Immature natural killer cell (primary cell): ENCODE results near the gene PSMF1. TPM values are rescaled to one million over a fixed set of nuclear protein-coding genes. Genes with fewer than 3 reads are reported as not detected.

ENCODE experiments used
- DNase-seq, 3 donors: peaks; one replicate each; pipeline ENCODE4 v3.0.0; 2022; ENCODE audit warnings: mixed read lengths in 1 of 3
- H3K27ac Mint-ChIP-seq, 6 donors: one replicate each; pipeline ENCODE4 v1.8.0; 2020; ENCODE audit warnings: mixed read lengths in 6 of 6, mild to moderate bottlenecking in 5 of 6, inconsistent platforms in 4 of 6, moderate library complexity in 3 of 6
- H3K27me3 Mint-ChIP-seq, 3 donors: one replicate each; pipeline ENCODE4 v1.8.0; 2020 to 2021; ENCODE audit warnings: low read depth in 3 of 3, mild to moderate bottlenecking in 3 of 3, mixed read lengths in 3 of 3, moderate library complexity in 3 of 3, inconsistent platforms in 1 of 3
- H3K36me3 Mint-ChIP-seq, 3 donors: one replicate each; pipeline ENCODE4 v1.8.0; 2020; ENCODE audit warnings: mixed read lengths in 3 of 3, inconsistent platforms in 2 of 3, mild to moderate bottlenecking in 2 of 3
- H3K4me1 Mint-ChIP-seq, 2 donors: one replicate each; pipeline ENCODE4 v1.8.0; 2020; ENCODE audit warnings: inconsistent platforms in 2 of 2, mild to moderate bottlenecking in 2 of 2, mixed read lengths in 2 of 2, moderate library complexity in 1 of 2
- H3K4me3 Mint-ChIP-seq, 5 donors: one replicate each; pipeline ENCODE4 v1.8.0; 2020; ENCODE audit warnings: mild to moderate bottlenecking in 5 of 5, mixed read lengths in 5 of 5, inconsistent platforms in 3 of 5, moderate library complexity in 3 of 5
- H3K9me3 Mint-ChIP-seq, 6 donors: one replicate each; pipeline ENCODE4 v1.8.0; 2020; ENCODE audit warnings: mild to moderate bottlenecking in 6 of 6, mixed read lengths in 6 of 6, inconsistent platforms in 4 of 6, moderate library complexity in 3 of 6
- polyA plus RNA-seq, 3 donors: library from polyadenylated mRNA; unstranded; fragments of 300-500 nt; fragmentation: Illumina TruSeq; gene quantifications; one replicate each; pipeline ENCODE4 v1.2.3, GENCODE V29; 2021

Gene PSMF1
- polyA plus RNA-seq, 3 donors from 2014 or later = 87.6 to 172 (median 140) TPM

GRCh38 chr20:1191299-1191698 is 72.9 kb downstream of the PSMF1 start:
- H3K4me3 Mint-ChIP-seq = no peak overlapping the region
- peaks cover 0 to 3% (median 2%) of the 10 kb centered on the region in 3 donors for H3K27me3 Mint-ChIP-seq
- no peaks in the 10 kb centered on the region for H3K9me3 Mint-ChIP-seq
- DNase-seq = no peak
- H3K4me1 Mint-ChIP-seq = peaks cover 0 to under 1% of the 10 kb centered on the region in 2 donors
- H3K36me3 Mint-ChIP-seq = no peaks in the 10 kb centered on the region
- H3K27ac Mint-ChIP-seq = no peak overlapping the region

- no peaks in the 10 kb centered on the region for H3K36me3 Mint-ChIP-seq
- H3K9me3 Mint-ChIP-seq = no peaks in the 10 kb centered on the region
- H3K4me3 Mint-ChIP-seq = no peak overlapping the region
- no peak for DNase-seq
- H3K27ac Mint-ChIP-seq = no peak overlapping the region
- peaks cover 0 to under 1% (median under 1%) of the 10 kb centered on the region in 3 donors for H3K27me3 Mint-ChIP-seq
- no peaks in the 10 kb centered on the region for H3K4me1 Mint-ChIP-seq
These were observed 76.8 kb downstream of the PSMF1 start for GRCh38 chr20:1195226-1195625.

- H3K27me3 Mint-ChIP-seq = peaks cover 0 to 2% (median 0%) of the 10 kb centered on the region in 3 donors
- no peak for DNase-seq
- no peak overlapping the region for H3K27ac Mint-ChIP-seq
- H3K4me3 Mint-ChIP-seq = no peak overlapping the region
- no peaks in the 10 kb centered on the region for H3K36me3 Mint-ChIP-seq
- no peaks in the 10 kb centered on the region for H3K4me1 Mint-ChIP-seq
- H3K9me3 Mint-ChIP-seq = no peaks in the 10 kb centered on the region
These were observed 78.2 kb downstream of the PSMF1 start for GRCh38 chr20:1196634-1197033.

DNA sequence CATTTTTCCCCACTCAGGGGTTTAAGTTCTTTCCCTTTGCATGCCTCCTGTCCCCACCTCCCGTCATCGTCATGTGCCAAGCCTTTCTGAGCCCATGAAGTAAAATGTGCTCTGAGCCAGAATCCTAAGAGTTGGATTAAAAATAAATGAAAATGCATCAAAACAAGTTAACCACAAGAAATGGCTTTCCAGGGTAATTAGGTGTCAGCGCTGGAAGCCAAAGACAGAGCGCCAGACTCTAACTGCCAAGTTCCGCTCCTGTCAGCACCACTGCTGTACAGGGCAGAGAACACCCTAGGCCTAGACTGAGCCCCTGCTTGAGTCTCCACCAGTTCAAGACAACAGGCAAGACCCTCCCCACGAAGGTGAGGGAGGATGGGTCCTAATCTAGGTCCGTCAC is 79.4 kb downstream of the PSMF1 start:
- H3K27me3 Mint-ChIP-seq = peaks cover 0 to 2% (median 0%) of the 10 kb centered on the region in 3 donors
- no peak for DNase-seq
- no peaks in the 10 kb centered on the region for H3K4me1 Mint-ChIP-seq
- no peak overlapping the region for H3K4me3 Mint-ChIP-seq
- H3K36me3 Mint-ChIP-seq = no peaks in the 10 kb centered on the region
- no peak overlapping the region for H3K27ac Mint-ChIP-seq
- no peaks in the 10 kb centered on the region for H3K9me3 Mint-ChIP-seq

GRCh38 chr20:1198751-1199150 is 80.3 kb downstream of the PSMF1 start:
- H3K36me3 Mint-ChIP-seq = no peaks in the 10 kb centered on the region
- H3K4me3 Mint-ChIP-seq = no peak overlapping the region
- H3K4me1 Mint-ChIP-seq = no peaks in the 10 kb centered on the region
- no peak for DNase-seq
- no peaks in the 10 kb centered on the region for H3K9me3 Mint-ChIP-seq
- H3K27me3 Mint-ChIP-seq = peaks cover 0 to 2% (median 0%) of the 10 kb centered on the region in 3 donors
- no peak overlapping the region for H3K27ac Mint-ChIP-seq

- H3K9me3 Mint-ChIP-seq = no peaks in the 10 kb centered on the region
- H3K4me3 Mint-ChIP-seq = no peak overlapping the region
- no peaks in the 10 kb centered on the region for H3K4me1 Mint-ChIP-seq
- no peak for DNase-seq
- H3K27me3 Mint-ChIP-seq = peaks cover 0 to 2% (median under 1%) of the 10 kb centered on the region in 3 donors
- no peaks in the 10 kb centered on the region for H3K36me3 Mint-ChIP-seq
- no peak overlapping the region for H3K27ac Mint-ChIP-seq
These were observed 80.9 kb downstream of the PSMF1 start for GRCh38 chr20:1199212-1199873.

- no peak overlapping the region for H3K27ac Mint-ChIP-seq
- H3K9me3 Mint-ChIP-seq = no peaks in the 10 kb centered on the region
- H3K36me3 Mint-ChIP-seq = no peaks in the 10 kb centered on the region
- no peaks in the 10 kb centered on the region for H3K4me1 Mint-ChIP-seq
- peaks cover 0 to 2% (median 2%) of the 10 kb centered on the region in 3 donors for H3K27me3 Mint-ChIP-seq
- H3K4me3 Mint-ChIP-seq = no peak overlapping the region
- DNase-seq = no peak
These were observed 81.6 kb downstream of the PSMF1 start for GRCh38 chr20:1199964-1200363.

DNA sequence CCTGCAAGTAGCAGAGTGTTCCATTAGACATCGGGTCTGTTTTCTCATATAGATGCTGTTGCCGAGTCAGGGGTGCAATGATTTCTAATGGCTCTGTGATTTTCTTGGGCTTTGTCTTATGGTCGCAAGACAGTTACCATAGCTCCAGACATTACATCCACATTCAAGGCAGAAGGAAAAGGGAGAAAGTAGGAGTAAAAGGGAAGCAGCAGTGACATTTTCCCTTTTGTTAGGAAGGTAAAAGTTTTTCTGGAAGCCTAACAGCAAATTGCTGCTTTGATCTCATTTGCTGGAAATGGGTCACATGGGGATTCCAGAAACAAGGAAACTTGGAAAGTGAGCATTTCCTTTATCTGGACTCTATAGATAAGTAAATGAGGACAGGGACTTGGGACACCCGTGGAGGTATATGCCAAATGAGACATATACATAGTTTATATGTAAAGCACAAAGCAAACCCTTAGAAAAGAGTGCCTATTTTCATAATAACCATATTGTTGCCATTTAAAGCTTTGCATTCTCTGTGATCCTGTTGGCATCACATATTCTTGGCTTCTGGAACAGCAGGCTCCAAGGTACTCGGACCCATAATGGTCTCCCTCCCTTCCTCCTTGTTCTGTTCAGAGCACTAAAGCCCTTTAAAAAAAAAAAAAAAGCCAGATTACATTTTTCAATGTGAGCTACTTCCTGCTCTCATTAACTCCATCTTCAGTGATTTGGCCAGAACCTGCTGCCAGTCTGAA is 84.5 kb downstream of the PSMF1 start, which contains the start of gene C20orf202:
TSS of gene C20orf202 (plus strand) at position 693 of the 743 bp plus-strand sequence. CDS start 132 bp downstream, outside the sequence.
- H3K27ac Mint-ChIP-seq = no peak within 1 kb of the TSS
- H3K27me3 Mint-ChIP-seq = peaks cover 0 to 2% (median 2%) of the 10 kb centered on the region in 3 donors
- H3K36me3 Mint-ChIP-seq = no peaks in the 10 kb centered on the region
- H3K9me3 Mint-ChIP-seq = no peaks in the 10 kb centered on the region
- H3K4me1 Mint-ChIP-seq = no peaks in the 10 kb centered on the region
- no peak for DNase-seq
- no peak within 1 kb of the TSS for H3K4me3 Mint-ChIP-seq

DNA sequence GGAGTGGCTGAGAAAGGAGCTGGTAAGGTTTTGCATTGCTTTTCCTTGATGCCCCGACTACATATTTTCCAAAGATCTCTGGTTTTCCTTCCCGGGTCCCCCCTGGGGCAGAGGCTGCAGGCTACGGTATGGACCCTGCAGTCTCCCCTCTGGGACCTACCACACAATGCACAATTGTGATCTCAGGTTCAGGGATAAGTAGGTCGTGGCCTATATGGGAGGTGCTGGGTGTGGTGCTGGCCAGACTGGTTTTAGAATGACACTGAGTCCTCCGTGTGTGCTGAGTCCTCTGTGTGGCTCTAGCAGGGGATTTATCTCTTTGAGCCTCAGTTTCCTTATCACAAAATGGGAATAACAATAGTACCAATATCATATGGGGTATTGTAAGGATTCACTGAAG is 85.2 kb downstream of the PSMF1 start:
- no peaks in the 10 kb centered on the region for H3K9me3 Mint-ChIP-seq
- H3K27me3 Mint-ChIP-seq = peaks cover 0 to 2% (median 2%) of the 10 kb centered on the region in 3 donors
- no peaks in the 10 kb centered on the region for H3K36me3 Mint-ChIP-seq
- H3K27ac Mint-ChIP-seq = no peak overlapping the region
- DNase-seq = no peak
- no peaks in the 10 kb centered on the region for H3K4me1 Mint-ChIP-seq
- no peak overlapping the region for H3K4me3 Mint-ChIP-seq

DNA sequence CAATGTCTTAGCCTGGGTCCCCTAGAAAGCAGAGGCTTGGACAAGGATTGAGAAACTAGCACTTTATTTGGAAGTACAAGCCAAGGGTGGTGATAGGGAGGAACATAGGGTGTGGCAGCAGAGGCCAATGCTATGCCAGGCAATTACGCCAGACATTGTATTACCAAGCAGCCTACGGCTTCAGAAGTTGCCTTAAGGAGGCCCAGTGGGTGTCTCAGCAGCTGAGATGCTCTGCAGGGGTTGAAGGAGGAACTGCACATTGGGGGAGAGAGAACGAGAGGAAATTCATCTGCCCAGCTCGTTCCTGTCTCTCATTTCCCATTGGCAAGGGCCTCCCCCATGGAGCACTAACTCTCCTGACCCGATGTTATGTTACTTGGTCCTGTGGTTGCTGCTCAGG is 85.7 kb downstream of the PSMF1 start:
- no peak overlapping the region for H3K4me3 Mint-ChIP-seq
- H3K36me3 Mint-ChIP-seq = no peaks in the 10 kb centered on the region
- H3K27ac Mint-ChIP-seq = no peak overlapping the region
- no peak for DNase-seq
- H3K4me1 Mint-ChIP-seq = no peaks in the 10 kb centered on the region
- H3K9me3 Mint-ChIP-seq = no peaks in the 10 kb centered on the region
- H3K27me3 Mint-ChIP-seq = peaks cover 0 to 2% (median 2%) of the 10 kb centered on the region in 3 donors

GRCh38 chr20:1204576-1204975 is 86.2 kb downstream of the PSMF1 start:
- H3K4me3 Mint-ChIP-seq = no peak overlapping the region
- H3K27me3 Mint-ChIP-seq = peaks cover 0 to 3% (median 2%) of the 10 kb centered on the region in 3 donors
- no peaks in the 10 kb centered on the region for H3K4me1 Mint-ChIP-seq
- H3K9me3 Mint-ChIP-seq = no peaks in the 10 kb centered on the region
- H3K27ac Mint-ChIP-seq = no peak overlapping the region
- no peak for DNase-seq
- no peaks in the 10 kb centered on the region for H3K36me3 Mint-ChIP-seq

GRCh38 chr20:1205802-1206201 is 87.4 kb downstream of the PSMF1 start:
- H3K36me3 Mint-ChIP-seq = no peaks in the 10 kb centered on the region
- no peaks in the 10 kb centered on the region for H3K9me3 Mint-ChIP-seq
- peaks cover 0 to 3% (median 2%) of the 10 kb centered on the region in 3 donors for H3K27me3 Mint-ChIP-seq
- H3K27ac Mint-ChIP-seq = no peak overlapping the region
- H3K4me1 Mint-ChIP-seq = no peaks in the 10 kb centered on the region
- no peak for DNase-seq
- H3K4me3 Mint-ChIP-seq = no peak overlapping the region

DNA sequence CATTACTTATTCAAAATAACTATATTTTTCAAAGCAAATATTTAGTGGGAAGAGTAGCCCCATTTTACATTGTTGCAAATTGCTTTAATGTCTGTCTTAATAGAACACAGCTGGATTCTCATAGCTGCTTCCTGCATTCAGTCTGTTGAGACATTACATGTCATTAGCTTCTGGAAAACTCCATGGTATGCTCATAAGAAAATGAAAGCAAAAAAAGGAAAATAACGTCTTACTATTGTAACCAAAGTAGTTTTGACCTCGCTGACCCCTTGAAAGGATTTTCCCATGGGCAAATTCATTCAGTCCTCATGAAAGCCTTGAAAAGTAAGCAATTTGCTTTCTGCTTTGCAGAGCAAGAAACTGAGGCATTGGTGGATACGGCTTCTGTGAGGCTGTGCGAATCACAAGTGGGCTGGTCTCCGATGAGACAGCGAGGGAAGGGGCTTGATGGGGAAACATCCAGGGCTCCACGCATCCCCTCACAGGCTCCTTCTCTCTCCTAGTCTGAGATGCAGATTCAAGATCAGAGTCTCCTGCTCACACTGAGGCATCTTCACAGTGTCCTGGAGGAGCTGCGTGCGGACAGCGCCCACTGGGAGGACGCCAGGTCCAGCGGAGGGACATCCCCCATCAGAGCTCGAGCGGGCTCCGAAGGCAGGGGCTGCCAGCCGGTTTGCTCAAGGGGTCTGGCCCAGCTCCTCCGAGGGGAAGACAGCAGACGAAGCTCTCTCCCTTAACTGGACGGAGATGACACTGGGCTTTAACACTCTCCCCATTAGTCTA is 88.2 kb downstream of the PSMF1 start:
- peaks cover 0 to 3% (median 2%) of the 10 kb centered on the region in 3 donors for H3K27me3 Mint-ChIP-seq
- DNase-seq = no peak
- no peaks in the 10 kb centered on the region for H3K36me3 Mint-ChIP-seq
- H3K4me3 Mint-ChIP-seq = no peak overlapping the region
- H3K4me1 Mint-ChIP-seq = no peaks in the 10 kb centered on the region
- no peaks in the 10 kb centered on the region for H3K9me3 Mint-ChIP-seq
- no peak overlapping the region for H3K27ac Mint-ChIP-seq
